Measurements from ENCODE around the gene LNX1.

The LNX1 gene

DNA sequence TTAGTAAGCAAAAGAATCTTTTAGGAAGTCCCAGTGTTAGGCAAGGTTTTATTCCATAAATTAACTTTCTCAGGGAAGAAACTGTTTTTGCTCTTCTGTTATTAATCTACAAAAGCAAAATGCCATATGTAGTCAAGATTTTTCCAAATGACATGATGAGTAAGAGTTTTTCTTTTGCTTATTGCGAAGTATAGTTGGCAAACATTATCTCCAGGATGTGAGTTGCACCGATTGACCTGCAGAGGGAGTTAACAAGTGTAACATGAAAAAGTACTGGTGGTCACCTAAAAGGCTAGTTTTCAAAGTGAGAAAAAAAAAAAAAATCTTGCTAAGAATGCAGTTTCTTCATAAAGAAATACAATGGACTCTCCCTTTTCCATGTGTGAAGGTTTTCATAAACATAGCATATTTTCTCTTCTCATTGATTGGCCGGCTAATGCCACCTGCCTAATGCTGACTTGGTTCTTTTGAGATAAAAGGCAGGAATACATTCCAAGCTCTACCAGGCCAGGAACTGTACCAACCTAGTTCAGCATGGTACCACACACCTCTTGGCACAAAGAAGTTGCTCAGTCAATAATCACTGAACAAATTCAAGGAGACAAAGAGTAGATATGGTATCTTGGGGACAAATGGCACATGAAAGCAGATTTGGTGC, 100.2 kb downstream of the LNX1 start:
- Histone ChIP-seq H3K56ac (ENCODE audit: low read length) (no peak overlapping the region), H2BK15ac (replicated peaks; ENCODE audit: low read depth) (no peak overlapping the region), H3K27me3 (ENCODE audit: insufficient read depth, low read length, poor library complexity) (no peaks in the 10 kb centered on the region), H3K18ac (ENCODE audit: low read length) (no peak overlapping the region), H3K4ac (ENCODE audit: low read depth, low read length) (no peak overlapping the region), H2BK5ac (ENCODE audit: low read length) (no peak overlapping the region), H3K4me3 (ENCODE audit: low read length) (no peak overlapping the region), H3K9ac (ENCODE audit: low read length) (no peak overlapping the region), H3K23ac (ENCODE audit: low read length) (no peak overlapping the region), H2AK5ac (ENCODE audit: low read length) (no peak overlapping the region), H3K79me1 (ENCODE audit: low read length) (no peaks in the 10 kb centered on the region), H3K36me3 (ENCODE audit: control insufficient read depth, insufficient read depth, low read length) (no peaks in the 10 kb centered on the region), H3K79me2 (ENCODE audit: control insufficient read depth, insufficient read depth, low read length) (no peaks in the 10 kb centered on the region), H2BK120ac (ENCODE audit: low read depth, low read length) (no peak overlapping the region), H3K4me1 (ENCODE audit: control insufficient read depth, low read depth, low read length) (no peaks in the 10 kb centered on the region), H3K4me2 (ENCODE audit: low read length) (no peak overlapping the region), H4K5ac (ENCODE audit: low read length) (no peak overlapping the region), H3K27ac (ENCODE audit: low read depth, low read length) (no peak overlapping the region), H4K8ac (ENCODE audit: low read depth, low read length) (no peak overlapping the region)
- DNase-seq = peak; percentile 61
- no CpG with 5 or more reads among the region's 3 CpGs for WGBS (ENCODE audit: extremely low coverage, insufficient coverage, low lambda C conversion rate)

DNA sequence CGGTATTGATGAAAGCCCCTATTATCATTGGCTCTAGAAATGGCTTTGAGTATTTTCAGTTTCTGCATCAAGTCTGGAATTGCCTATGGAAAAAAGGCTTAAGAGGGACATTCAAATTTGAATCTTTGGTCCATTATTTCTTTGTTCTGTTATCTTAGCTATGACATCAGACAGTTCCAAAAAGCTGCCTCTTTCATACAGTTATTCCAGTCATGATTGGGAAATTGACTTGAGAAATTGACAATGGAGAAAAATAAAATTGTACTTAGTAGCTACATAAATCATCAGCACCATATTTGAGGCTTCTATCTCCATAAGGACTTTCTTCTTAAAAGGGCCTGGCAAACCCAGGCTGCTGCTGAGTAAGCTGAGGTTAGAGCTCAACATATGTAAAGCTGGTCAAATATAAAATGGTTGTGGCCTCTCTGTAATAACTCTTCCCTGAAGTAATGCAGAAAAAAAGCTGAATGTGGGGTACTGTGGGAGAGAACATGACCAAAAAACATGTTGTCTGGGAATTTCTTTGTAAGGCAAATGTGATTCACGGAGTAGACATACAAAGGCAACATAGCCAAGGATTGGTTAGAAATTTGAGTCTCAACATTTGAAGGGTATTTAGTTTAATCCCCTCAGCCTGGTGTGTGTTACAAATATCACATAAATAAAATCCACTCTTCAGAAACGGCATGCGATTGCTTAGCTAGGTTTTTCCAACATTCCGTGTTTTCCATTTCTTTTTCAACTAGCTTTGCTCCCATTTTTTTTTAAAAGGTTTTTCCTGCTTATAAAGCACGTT, 100.9 kb downstream of the LNX1 start:
- H3K9ac ChIP-seq (ENCODE audit: low read length) = no peak overlapping the region
- H2BK15ac ChIP-seq (replicated peaks; ENCODE audit: low read depth) = no peak overlapping the region
- H3K4me1 ChIP-seq (ENCODE audit: control insufficient read depth, low read depth, low read length) = no peaks in the 10 kb centered on the region
- H2BK5ac ChIP-seq (ENCODE audit: low read length) = no peak overlapping the region
- no peak overlapping the region for H3K4me3 ChIP-seq (ENCODE audit: low read length)
- no peaks in the 10 kb centered on the region for H3K79me2 ChIP-seq (ENCODE audit: control insufficient read depth, insufficient read depth, low read length)
- no peak overlapping the region for H2AK5ac ChIP-seq (ENCODE audit: low read length)
- DNase-seq = no peak
- H3K36me3 ChIP-seq (ENCODE audit: control insufficient read depth, insufficient read depth, low read length) = no peaks in the 10 kb centered on the region
- no peak overlapping the region for H4K8ac ChIP-seq (ENCODE audit: low read depth, low read length)
- no peak overlapping the region for H3K4me2 ChIP-seq (ENCODE audit: low read length)
- no peak overlapping the region for H3K18ac ChIP-seq (ENCODE audit: low read length)
- H3K23ac ChIP-seq (ENCODE audit: low read length) = no peak overlapping the region
- no peak overlapping the region for H3K27ac ChIP-seq (ENCODE audit: low read depth, low read length)
- H3K4ac ChIP-seq (ENCODE audit: low read depth, low read length) = no peak overlapping the region
- no peak overlapping the region for H4K5ac ChIP-seq (ENCODE audit: low read length)
- no peaks in the 10 kb centered on the region for H3K79me1 ChIP-seq (ENCODE audit: low read length)
- H3K27me3 ChIP-seq (ENCODE audit: insufficient read depth, low read length, poor library complexity) = no peaks in the 10 kb centered on the region
- H2BK120ac ChIP-seq (ENCODE audit: low read depth, low read length) = no peak overlapping the region
- H3K56ac ChIP-seq (ENCODE audit: low read length) = no peak overlapping the region
- no CpG with 5 or more reads among the region's 6 CpGs for WGBS (ENCODE audit: extremely low coverage, insufficient coverage, low lambda C conversion rate)

DNA sequence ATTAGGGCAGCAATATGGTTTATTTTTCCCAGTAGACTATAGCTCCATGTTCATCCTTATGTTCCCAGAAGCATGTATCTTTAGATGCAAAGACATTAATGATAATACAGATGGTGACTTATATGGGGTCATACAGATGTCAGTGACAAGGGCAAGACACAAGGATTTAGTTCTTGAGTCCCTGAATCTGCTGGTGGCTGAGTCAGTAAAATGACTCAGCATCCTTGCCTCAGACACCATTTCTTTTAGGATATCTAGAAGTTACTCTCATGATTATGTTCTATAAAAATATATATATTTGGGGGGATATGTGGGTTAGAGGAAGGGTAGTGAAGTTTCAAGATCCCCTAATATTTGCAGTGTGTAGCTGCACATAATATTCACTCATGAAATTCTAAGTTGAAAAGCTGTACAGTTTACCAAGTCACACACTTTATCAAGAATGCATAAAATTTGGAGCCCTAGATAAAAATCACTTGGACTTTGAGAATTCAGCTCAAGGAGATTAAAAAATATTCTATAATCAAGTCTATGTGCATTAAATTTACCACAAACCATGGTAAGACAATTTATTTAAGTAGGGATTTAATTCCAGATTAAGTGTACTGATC, 101.9 kb downstream of the LNX1 start:
- Histone ChIP-seq H2BK15ac (replicated peaks; ENCODE audit: low read depth) (no peak overlapping the region), H4K8ac (ENCODE audit: low read depth, low read length) (no peak overlapping the region), H3K9ac (ENCODE audit: low read length) (no peak overlapping the region), H3K79me1 (ENCODE audit: low read length) (no peaks in the 10 kb centered on the region), H3K27ac (ENCODE audit: low read depth, low read length) (no peak overlapping the region), H2BK5ac (ENCODE audit: low read length) (no peak overlapping the region), H3K18ac (ENCODE audit: low read length) (no peak overlapping the region), H4K5ac (ENCODE audit: low read length) (no peak overlapping the region), H3K4me2 (ENCODE audit: low read length) (no peak overlapping the region), H3K23ac (ENCODE audit: low read length) (no peak overlapping the region), H3K79me2 (ENCODE audit: control insufficient read depth, insufficient read depth, low read length) (no peaks in the 10 kb centered on the region), H3K36me3 (ENCODE audit: control insufficient read depth, insufficient read depth, low read length) (no peaks in the 10 kb centered on the region), H3K4me1 (ENCODE audit: control insufficient read depth, low read depth, low read length) (no peaks in the 10 kb centered on the region), H3K4me3 (ENCODE audit: low read length) (no peak overlapping the region), H2BK120ac (ENCODE audit: low read depth, low read length) (no peak overlapping the region), H3K4ac (ENCODE audit: low read depth, low read length) (no peak overlapping the region), H3K27me3 (ENCODE audit: insufficient read depth, low read length, poor library complexity) (no peaks in the 10 kb centered on the region), H3K56ac (ENCODE audit: low read length) (no peak overlapping the region), H2AK5ac (ENCODE audit: low read length) (no peak overlapping the region)
- DNase-seq = no peak

DNA sequence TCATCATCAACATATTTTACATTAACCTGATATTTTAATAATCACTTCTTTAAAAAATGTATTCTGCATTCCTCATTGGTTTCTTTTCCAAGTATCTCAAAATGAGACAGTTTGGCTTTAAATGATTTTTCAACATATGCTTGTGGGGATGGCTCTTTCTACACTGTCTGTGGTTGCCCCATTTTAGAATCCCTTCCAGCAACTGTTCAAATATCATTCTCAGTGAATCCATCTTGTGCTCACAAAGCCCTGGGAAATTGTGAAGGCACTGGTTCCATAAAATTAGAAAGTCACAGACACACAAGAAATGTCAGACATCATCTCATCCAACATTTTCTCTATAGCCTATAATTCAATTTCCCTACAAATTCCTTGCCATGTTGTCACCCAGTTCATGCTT, 103.5 kb downstream of the LNX1 start:
- Histone ChIP-seq H3K79me1 (ENCODE audit: low read length) (no peaks in the 10 kb centered on the region), H4K8ac (ENCODE audit: low read depth, low read length) (no peak overlapping the region), H3K4me2 (ENCODE audit: low read length) (no peak overlapping the region), H3K4me1 (ENCODE audit: control insufficient read depth, low read depth, low read length) (no peaks in the 10 kb centered on the region), H4K5ac (ENCODE audit: low read length) (no peak overlapping the region), H3K79me2 (ENCODE audit: control insufficient read depth, insufficient read depth, low read length) (no peaks in the 10 kb centered on the region), H3K27ac (ENCODE audit: low read depth, low read length) (no peak overlapping the region), H3K56ac (ENCODE audit: low read length) (no peak overlapping the region), H3K36me3 (ENCODE audit: control insufficient read depth, insufficient read depth, low read length) (no peaks in the 10 kb centered on the region), H3K23ac (ENCODE audit: low read length) (no peak overlapping the region), H3K9ac (ENCODE audit: low read length) (no peak overlapping the region), H3K27me3 (ENCODE audit: insufficient read depth, low read length, poor library complexity) (no peaks in the 10 kb centered on the region), H2AK5ac (ENCODE audit: low read length) (no peak overlapping the region), H3K4me3 (ENCODE audit: low read length) (no peak overlapping the region), H2BK120ac (ENCODE audit: low read depth, low read length) (no peak overlapping the region), H3K4ac (ENCODE audit: low read depth, low read length) (no peak overlapping the region), H2BK15ac (replicated peaks; ENCODE audit: low read depth) (no peak overlapping the region), H2BK5ac (ENCODE audit: low read length) (no peak overlapping the region), H3K18ac (ENCODE audit: low read length) (no peak overlapping the region)
- DNase-seq = no peak

DNA sequence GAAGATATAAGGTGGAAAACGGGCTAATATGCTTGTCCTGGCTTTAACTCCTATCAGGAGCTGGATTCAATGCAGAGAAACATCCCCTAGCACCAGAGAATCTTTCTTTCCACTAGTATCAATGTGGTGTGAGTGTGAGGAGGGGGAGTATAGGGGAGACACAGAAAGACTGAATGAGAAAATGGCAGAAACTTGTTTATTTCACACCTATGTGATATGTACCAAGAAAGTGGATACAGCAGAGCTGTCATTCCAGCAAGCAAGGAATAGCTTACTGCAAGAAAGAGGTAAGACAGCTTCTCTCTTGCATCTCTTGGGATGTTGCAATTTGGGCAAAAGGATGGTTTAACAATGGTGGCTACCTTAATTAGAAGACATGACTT, 105.6 kb downstream of the LNX1 start:
- WGBS (ENCODE audit: extremely low coverage, insufficient coverage, low lambda C conversion rate) = no CpG with 5 or more reads among the region's 1 CpG
- DNase-seq = no peak
- no peak overlapping the region for H3K18ac ChIP-seq (ENCODE audit: low read length)
- no peak overlapping the region for H2BK120ac ChIP-seq (ENCODE audit: low read depth, low read length)
- no peaks in the 10 kb centered on the region for H3K36me3 ChIP-seq (ENCODE audit: control insufficient read depth, insufficient read depth, low read length)
- H3K27ac ChIP-seq (ENCODE audit: low read depth, low read length) = no peak overlapping the region
- H3K79me2 ChIP-seq (ENCODE audit: control insufficient read depth, insufficient read depth, low read length) = no peaks in the 10 kb centered on the region
- no peak overlapping the region for H4K8ac ChIP-seq (ENCODE audit: low read depth, low read length)
- H3K4ac ChIP-seq (ENCODE audit: low read depth, low read length) = no peak overlapping the region
- H3K4me3 ChIP-seq (ENCODE audit: low read length) = no peak overlapping the region
- H3K9ac ChIP-seq (ENCODE audit: low read length) = no peak overlapping the region
- H2BK5ac ChIP-seq (ENCODE audit: low read length) = no peak overlapping the region
- no peaks in the 10 kb centered on the region for H3K27me3 ChIP-seq (ENCODE audit: insufficient read depth, low read length, poor library complexity)
- no peak overlapping the region for H3K56ac ChIP-seq (ENCODE audit: low read length)
- no peak overlapping the region for H3K4me2 ChIP-seq (ENCODE audit: low read length)
- H4K5ac ChIP-seq (ENCODE audit: low read length) = no peak overlapping the region
- H3K79me1 ChIP-seq (ENCODE audit: low read length) = no peaks in the 10 kb centered on the region
- no peak overlapping the region for H3K23ac ChIP-seq (ENCODE audit: low read length)
- no peaks in the 10 kb centered on the region for H3K4me1 ChIP-seq (ENCODE audit: control insufficient read depth, low read depth, low read length)
- H2AK5ac ChIP-seq (ENCODE audit: low read length) = no peak overlapping the region
- no peak overlapping the region for H2BK15ac ChIP-seq (replicated peaks; ENCODE audit: low read depth)
